NCI-H69 (cell line): Measurements from ENCODE around the gene KATNB1.
"Not testable (repeated sequence)": the region's sequence is repeated elsewhere in the genome, so short reads cannot be mapped to it uniquely, and the experiment has no call there.

Experiments
- DNase-seq: peaks from one replicate; lab custom pipeline; 2025; lab: John Stamatoyannopoulos, UW

The KATNB1 gene

DNA sequence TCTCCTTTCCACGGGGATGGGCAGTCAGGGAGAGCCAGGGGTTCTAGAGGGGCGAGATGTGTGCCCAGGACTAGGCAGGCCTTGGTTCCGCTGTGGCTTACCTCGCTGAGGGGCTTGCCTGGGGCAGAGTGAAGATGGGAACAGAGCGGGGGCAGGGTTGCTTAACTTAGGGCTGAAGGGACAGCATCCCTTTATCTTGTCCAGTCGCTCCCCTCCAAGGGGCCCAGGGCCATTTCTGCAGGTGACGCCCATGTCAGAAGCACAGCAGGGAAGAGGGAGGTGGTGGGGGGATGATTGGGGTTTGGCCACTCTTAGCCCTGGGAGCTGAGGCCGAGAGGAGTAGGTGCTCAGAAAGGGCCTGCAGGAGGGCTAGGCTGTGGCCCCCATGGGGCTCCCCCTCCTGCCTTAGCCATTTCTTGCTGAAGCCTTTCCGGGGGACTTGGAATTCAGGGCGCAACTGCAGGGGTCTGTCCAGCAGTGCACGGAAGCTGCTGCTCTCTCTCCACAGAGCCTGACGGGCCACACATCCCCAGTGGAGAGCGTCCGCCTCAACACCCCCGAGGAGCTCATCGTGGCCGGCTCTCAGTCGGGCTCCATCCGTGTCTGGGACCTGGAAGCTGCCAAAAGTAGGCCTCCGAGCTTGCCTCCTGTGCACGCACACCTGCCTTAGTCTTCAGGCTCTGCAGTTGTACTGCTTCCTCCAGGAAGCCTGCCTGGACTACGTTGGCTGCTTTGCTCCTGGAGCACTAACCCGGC is 8.5 kb downstream of the KATNB1 start:
- no peak for DNase-seq

DNA sequence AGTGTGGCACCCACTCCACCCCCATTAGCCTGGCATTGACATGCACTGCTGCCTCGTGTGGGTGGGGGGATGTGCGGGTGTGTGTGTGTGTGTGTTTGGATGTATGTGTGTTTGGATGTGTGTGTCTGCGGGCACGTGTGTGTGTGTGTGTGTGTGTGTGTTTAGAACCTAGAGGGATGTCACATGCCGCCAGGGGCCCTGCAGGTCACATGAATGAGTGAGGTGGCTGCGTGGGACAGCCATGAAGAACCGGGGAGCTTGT is 9.0 kb downstream of the KATNB1 start:
- no peak for DNase-seq

GRCh38 chr16:57745768-57746167 is 10.2 kb downstream of the KATNB1 start:
- DNase-seq, result no peak

GRCh38 chr16:57746316-57746715 is 10.7 kb downstream of the KATNB1 start:
- not testable (repeated sequence) for DNase-seq

GRCh38 chr16:57747091-57747490 is 11.5 kb downstream of the KATNB1 start:
- no peak for DNase-seq

- DNase-seq, result no peak
Observed at GRCh38 chr16:57747496-57747895, 11.9 kb downstream of the KATNB1 start.

- no peak for DNase-seq
Observed at GRCh38 chr16:57747996-57748395, 12.4 kb downstream of the KATNB1 start.

- no peak for DNase-seq
Observed at GRCh38 chr16:57748596-57748995, 13.0 kb downstream of the KATNB1 start.

DNA sequence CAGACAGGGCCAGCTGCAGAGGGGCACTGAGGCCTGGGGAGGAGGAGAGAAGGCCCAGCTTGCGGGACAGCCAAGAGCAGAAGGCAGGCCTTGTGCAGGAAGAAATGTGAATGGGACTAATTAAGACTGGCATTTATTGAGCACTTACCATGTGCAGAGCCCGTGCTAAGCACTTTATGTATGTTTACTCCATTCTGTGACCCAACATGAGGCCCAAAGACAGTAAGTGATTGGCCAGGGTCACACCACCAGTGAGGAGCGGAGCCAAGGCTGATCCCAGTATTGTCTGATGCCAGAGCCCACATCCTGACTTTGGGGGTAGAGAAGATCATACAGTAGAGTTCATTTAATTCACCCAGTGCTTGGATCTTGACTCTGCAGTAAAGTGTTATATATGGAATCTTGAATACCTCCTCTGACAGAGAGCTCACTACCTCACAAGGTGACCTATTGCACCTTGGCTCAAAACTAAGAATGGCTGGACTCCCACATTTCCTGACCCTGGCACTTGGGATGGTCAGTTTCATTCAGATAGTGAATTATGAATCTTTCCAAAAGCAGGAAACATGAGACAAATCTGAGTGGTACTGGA is 13.6 kb downstream of the KATNB1 start:
- no peak for DNase-seq

DNA sequence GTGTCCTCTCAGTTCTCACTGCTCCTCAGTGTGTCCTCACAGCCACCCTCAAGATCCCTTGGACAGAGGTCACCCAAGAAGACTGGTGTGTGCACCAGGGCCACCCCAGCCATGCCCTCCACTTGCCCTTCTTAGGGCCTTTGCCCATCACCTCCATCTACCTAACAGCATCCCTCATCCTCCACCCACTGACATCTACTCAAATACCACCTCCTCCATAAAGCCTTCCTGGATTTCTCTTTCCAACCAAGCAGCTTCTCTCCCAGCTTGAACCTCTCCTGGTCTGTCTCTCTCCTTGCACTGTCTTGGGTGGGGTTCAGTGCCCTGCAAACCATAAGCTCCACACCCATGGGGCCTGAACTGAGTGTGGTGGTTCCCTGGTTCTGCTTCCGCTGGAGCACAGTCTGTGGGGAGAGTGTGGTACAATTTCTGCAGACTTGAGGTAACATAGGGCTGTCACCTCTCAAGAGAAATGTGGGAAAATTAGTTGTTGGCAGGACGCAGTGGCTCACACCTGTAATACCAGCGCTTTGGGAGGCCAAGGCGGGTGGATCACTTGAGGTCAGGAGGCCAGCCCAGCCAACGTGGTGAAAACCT is 14.4 kb downstream of the KATNB1 start:
- no peak for DNase-seq

DNA sequence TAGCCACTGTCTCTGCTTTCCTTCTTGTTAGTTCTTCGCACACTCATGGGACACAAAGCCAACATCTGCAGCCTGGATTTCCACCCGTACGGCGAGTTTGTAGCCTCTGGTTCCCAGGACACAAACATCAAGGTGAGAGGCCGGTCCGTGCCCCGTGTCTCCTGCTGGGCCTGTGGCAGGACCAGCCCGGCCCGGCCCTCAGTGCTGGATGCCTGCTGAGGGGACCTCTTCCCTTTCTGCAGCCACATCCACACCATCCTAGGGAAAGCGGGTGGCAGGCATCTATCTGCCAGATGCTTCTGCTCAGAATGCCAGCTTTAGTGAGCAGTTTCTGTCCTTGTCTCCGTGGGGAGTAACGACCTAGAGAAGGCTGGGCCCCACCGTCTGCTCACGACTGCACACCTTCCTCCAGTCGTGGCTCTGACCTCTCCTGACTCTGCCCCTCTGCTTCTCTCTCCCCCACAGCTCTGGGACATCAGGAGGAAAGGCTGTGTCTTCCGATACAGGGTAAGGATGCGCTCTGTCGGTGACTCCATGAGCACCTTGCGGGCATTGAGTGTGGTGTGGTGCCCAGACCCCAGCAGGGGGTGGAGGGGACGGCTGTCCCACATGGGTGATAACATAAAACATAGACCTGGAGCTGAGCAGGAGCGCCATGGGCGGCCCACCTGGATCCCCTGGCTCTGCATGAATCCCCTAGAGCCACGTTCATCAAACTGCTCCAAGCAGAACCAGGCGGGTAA is 15.4 kb downstream of the KATNB1 start:
- DNase-seq, result no peak

GRCh38 chr16:57751539-57752202 is 16.1 kb downstream of the KATNB1 start:
- no peak for DNase-seq

DNA sequence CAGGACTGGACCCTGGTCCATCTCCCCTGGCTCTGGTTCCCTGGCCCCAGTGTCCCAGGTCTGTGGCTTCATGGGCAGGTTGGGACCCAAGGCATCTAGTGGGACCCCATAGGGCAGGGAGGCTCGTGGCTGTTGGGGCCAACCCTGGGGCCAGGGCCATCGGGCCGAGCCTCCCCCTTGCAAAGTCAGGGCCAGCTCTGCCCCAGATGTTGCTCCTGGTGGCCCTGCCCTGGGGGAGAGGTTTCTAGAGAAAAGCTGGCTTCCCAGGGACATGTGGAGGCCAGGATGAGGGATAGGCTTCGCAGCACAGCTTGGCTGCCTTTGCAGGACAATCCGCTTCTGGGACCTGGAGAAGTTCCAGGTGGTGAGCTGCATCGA is 16.6 kb downstream of the KATNB1 start:
- DNase-seq, result no peak

DNA sequence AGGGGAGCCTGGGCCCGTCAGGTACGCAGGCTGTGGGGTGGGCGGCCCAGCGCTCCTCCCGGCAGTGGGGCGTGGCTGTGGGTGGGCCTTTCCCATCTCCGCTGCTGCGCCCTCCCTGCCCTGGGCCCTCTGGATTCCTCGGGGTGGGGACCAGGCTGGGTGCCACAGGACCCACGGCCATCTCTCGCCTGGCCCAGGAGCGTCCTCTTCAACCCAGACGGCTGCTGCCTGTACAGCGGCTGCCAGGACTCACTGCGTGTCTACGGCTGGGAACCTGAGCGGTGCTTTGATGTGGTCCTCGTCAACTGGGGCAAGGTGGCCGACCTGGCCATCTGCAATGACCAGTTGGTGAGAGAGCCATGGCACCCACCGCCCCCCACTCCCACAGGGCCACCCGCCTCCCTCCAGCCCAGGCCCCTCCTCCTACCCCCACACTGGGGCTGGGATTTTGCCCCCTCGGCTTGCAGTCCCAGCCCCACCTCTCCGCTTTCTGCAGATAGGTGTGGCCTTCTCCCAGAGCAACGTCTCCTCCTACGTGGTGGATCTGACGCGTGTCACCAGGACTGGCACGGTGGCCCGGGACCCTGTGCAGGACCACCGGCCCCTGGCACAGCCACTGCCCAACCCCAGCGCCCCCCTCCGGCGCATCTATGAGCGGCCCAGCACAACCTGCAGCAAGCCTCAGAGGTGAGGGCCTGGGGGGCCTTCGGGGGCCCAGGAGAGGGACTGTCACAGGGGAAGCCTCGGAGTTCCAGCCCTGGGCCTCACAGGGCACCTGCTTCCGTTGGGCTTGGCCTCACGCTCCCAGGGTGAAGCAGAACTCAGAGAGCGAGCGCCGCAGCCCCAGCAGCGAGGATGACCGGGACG is 17.2 kb downstream of the KATNB1 start:
- DNase-seq, result no peak

GRCh38 chr16:57753448-57754353 is 18.1 kb downstream of the KATNB1 start:
- no peak for DNase-seq

- DNase-seq, result no peak
Observed at GRCh38 chr16:57754354-57755060, 18.9 kb downstream of the KATNB1 start.

GRCh38 chr16:57755061-57755684 is 19.6 kb downstream of the KATNB1 start:
- DNase-seq, result no peak

DNA sequence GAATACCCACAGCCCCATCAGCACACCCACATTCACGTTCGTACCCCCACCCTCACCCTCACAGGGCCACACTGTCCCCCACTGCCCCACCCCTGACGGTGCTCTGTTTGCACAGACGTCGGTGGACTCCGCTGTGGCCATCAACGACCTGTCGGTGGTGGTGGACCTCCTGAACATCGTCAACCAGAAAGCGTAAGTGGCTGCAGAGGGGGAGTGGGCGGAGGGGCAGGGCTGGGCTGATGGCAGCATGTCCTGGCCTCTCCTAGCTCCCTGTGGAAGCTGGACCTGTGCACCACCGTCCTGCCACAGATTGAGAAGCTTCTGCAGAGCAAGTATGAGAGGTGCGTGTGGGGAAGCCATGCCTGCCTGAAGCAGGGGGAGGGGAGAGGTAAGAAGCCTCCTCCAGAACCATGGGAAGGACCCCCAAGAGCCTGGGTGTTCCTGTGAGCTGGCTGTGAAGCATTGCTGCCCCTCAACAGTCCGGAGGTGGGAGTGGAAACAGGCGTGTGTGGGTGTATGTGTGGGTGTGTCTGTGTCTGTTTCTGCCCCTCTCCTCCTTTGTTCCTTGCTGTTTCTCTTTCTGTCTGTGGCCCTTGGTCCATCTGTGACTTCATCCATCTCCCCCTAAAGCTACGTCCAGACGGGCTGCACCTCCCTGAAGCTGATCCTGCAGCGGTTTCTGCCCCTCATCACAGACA is 20.3 kb downstream of the KATNB1 start:
- no peak for DNase-seq
